WTC11 (cell line): ENCODE data around the gene GALK2. TPM values are rescaled to one million over a fixed set of nuclear protein-coding genes. Genes with fewer than 3 reads are reported as not detected.

Source experiments
- ATAC-seq: fragments of 200-7000 bp; cut with Tn5 transposase; 2 replicates; pipeline ENCODE4 v1.10.0; 2021; ENCODE audit warnings: mild to moderate bottlenecking, moderate library complexity
- CTCF ChIA-PET: fragments of 300-600 bp; sonication (Branson Sonifier 250); formaldehyde crosslinking; loops from one replicate; lab custom pipeline; 2021; ENCODE audit warnings: antibody characterized with exemption; lab: Charles Lee
- POLR2A ChIA-PET: fragments of 350-600 bp; sonication (Branson Sonifier 250); formaldehyde crosslinking; loops from one replicate; lab custom pipeline; 2021; ENCODE audit warnings: antibody characterized with exemption; lab: Charles Lee
- DNase-seq: peaks from one replicate; pipeline ENCODE4 v3.0.0; 2021; ENCODE audit warnings: low spot score
- H3K27ac Mint-ChIP-seq: 2 replicates; pipeline ENCODE4 v1.8.0; 2021; ENCODE audit warnings: mixed read lengths
- H3K27me3 Mint-ChIP-seq: 2 replicates; pipeline ENCODE4 v1.8.0; 2021; ENCODE audit warnings: low read depth, mild to moderate bottlenecking, moderate library complexity, mixed read lengths
- H3K36me3 Mint-ChIP-seq: 2 replicates; pipeline ENCODE4 v1.8.0; 2021; ENCODE audit warnings: mixed read lengths
- H3K4me1 Mint-ChIP-seq: 2 replicates; pipeline ENCODE4 v1.8.0; 2022; ENCODE audit warnings: mixed read lengths
- H3K4me3 Mint-ChIP-seq: 2 replicates; pipeline ENCODE4 v1.8.0; 2021; ENCODE audit warnings: mild to moderate bottlenecking, moderate library complexity, mixed read lengths
- H3K9me3 Mint-ChIP-seq: 2 replicates; pipeline ENCODE4 v1.8.0; 2021; ENCODE audit warnings: mixed read lengths
- CBFB ChIP-seq: sonication (generic); formaldehyde crosslinking; IDR thresholded peaks from 2 replicates; pipeline ENCODE4 v1.8.1; 2022; ENCODE audit warnings: mild to moderate bottlenecking, low read depth, missing genetic modification reagents
- CREB1 ChIP-seq: sonication (generic); formaldehyde crosslinking; IDR thresholded peaks from 2 replicates; pipeline ENCODE4 v1.8.0; 2023; ENCODE audit warnings: mild to moderate bottlenecking, missing genetic modification reagents
- CREM ChIP-seq: sonication (generic); formaldehyde crosslinking; IDR thresholded peaks from 2 replicates; pipeline ENCODE4 v1.8.1; 2022; ENCODE audit warnings: mild to moderate bottlenecking, missing genetic modification reagents, moderate library complexity
- GTF2I ChIP-seq: fragments of 250-450 bp; sonication (Bioruptor Pico); conservative IDR thresholded peaks from 2 replicates; pipeline ENCODE4 v1.4.0; 2021; ENCODE audit warnings: mild to moderate bottlenecking
- JAZF1 ChIP-seq: fragments of 250-450 bp; sonication (Bioruptor Pico); IDR thresholded peaks from 2 replicates; pipeline ENCODE4 v1.9.0; 2021; ENCODE audit warnings: moderate library complexity, mild to moderate bottlenecking, inconsistent platforms
- JUN ChIP-seq: sonication (generic); formaldehyde crosslinking; IDR thresholded peaks from 2 replicates; pipeline ENCODE4 v1.8.0; 2023; ENCODE audit warnings: mild to moderate bottlenecking, missing genetic modification reagents
- KAT7 ChIP-seq: sonication (generic); formaldehyde crosslinking; IDR thresholded peaks from 2 replicates; pipeline ENCODE4 v1.8.1; 2023; ENCODE audit warnings: missing genetic modification reagents, mild to moderate bottlenecking, borderline replicate concordance
- MXD4 ChIP-seq: fragments of 250-450 bp; sonication (Bioruptor Pico); IDR thresholded peaks from 2 replicates; pipeline ENCODE4 v1.8.0; 2021; ENCODE audit warnings: mild to moderate bottlenecking, moderate library complexity, borderline replicate concordance
- NFYB ChIP-seq: sonication (generic); formaldehyde crosslinking; conservative IDR thresholded peaks from 2 replicates; pipeline ENCODE4 v1.8.0; 2022; ENCODE audit warnings: low read depth, missing genetic modification reagents
- NR2C2 ChIP-seq: sonication (generic); formaldehyde crosslinking; IDR thresholded peaks from 2 replicates; pipeline ENCODE4 v1.8.0; 2022; ENCODE audit warnings: mild to moderate bottlenecking, missing genetic modification reagents
- TCF7 ChIP-seq: sonication (generic); formaldehyde crosslinking; IDR thresholded peaks from 2 replicates; pipeline ENCODE4 v1.8.0; 2022; ENCODE audit warnings: mild to moderate bottlenecking, low read depth, missing genetic modification reagents, moderate library complexity
- TEAD4 ChIP-seq: sonication (generic); formaldehyde crosslinking; IDR thresholded peaks from 2 replicates; pipeline ENCODE4 v1.8.0; 2022; ENCODE audit warnings: mild to moderate bottlenecking, missing genetic modification reagents
- ZNF138 ChIP-seq: sonication (generic); formaldehyde crosslinking; conservative IDR thresholded peaks from 2 replicates; pipeline ENCODE4 v1.8.1; 2022; ENCODE audit warnings: mild to moderate bottlenecking, moderate library complexity, missing genetic modification reagents
- ZNF416 ChIP-seq: fragments of 250-450 bp; sonication (Bioruptor Pico); IDR thresholded peaks from 2 replicates; pipeline ENCODE4 v1.9.0; 2021; ENCODE audit warnings: mild to moderate bottlenecking, inconsistent platforms
- ZNF423 ChIP-seq: fragments of 250-450 bp; sonication (Bioruptor Pico); IDR thresholded peaks from 2 replicates; pipeline ENCODE4 v2.1.2; 2022; ENCODE audit warnings: mild to moderate bottlenecking, moderate library complexity
- total RNA-seq: library from RNA; stranded (reverse); gene quantifications from 3 replicates; pipeline ENCODE4 v1.2.3, GENCODE V29; 2021
- TF ChIP-seq, protein P1 (sequence below): fragments of 250-450 bp; sonication (Bioruptor Pico); IDR thresholded peaks from 2 replicates; pipeline ENCODE4 v1.8.0; 2021; ENCODE audit warnings: mild to moderate bottlenecking
- TF ChIP-seq, protein P2 (sequence below): sonication (generic); formaldehyde crosslinking; IDR thresholded peaks from 2 replicates; pipeline ENCODE4 v1.8.1; 2023; ENCODE audit warnings: mild to moderate bottlenecking, moderate library complexity, missing genetic modification reagents
- TF ChIP-seq, protein P3 (sequence below): sonication (generic); formaldehyde crosslinking; IDR thresholded peaks from 2 replicates; pipeline ENCODE4 v1.8.0; 2022; ENCODE audit warnings: mild to moderate bottlenecking, missing genetic modification reagents
- TF ChIP-seq, protein P4 (sequence below): sonication (generic); formaldehyde crosslinking; IDR thresholded peaks from 2 replicates; pipeline ENCODE4 v1.8.1; 2023; ENCODE audit warnings: mild to moderate bottlenecking, missing genetic modification reagents, moderate library complexity
- TF ChIP-seq, protein P5 (sequence below): sonication (generic); formaldehyde crosslinking; IDR thresholded peaks from 2 replicates; pipeline ENCODE4 v1.8.0; 2022; ENCODE audit warnings: mild to moderate bottlenecking, missing genetic modification reagents
- TF ChIP-seq, protein P6 (sequence below): sonication (generic); formaldehyde crosslinking; IDR thresholded peaks from 2 replicates; pipeline ENCODE4 v1.8.0; 2023; ENCODE audit warnings: missing genetic modification reagents, mild to moderate bottlenecking, borderline replicate concordance
- TF ChIP-seq, protein P7 (sequence below): sonication (generic); formaldehyde crosslinking; IDR thresholded peaks from 2 replicates; pipeline ENCODE4 v1.8.0; 2023; ENCODE audit warnings: missing genetic modification reagents

Gene GALK2
- total RNA-seq, 1 experiment from 2014 or later: 16.9 TPM

DNA sequence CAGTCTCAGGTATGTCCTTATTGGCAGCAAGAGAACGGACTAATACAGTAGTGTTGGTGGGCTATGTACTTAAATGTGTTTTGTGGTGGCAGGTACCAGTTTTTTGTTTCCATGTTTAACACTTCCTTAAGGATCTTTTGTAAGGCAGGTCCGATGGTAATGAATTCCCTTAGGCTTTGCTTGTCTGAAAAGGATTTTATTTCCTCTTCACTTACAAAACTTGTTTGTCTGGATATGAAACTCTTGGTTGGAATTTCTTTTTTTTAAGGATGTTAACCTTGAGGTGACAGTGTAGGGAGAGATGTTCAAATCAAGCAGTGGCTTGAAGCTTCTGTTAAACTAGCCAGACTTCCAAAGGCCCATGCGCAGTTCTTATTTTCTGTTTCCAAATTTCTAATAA is 130.8 kb downstream of the GALK2 start:
- TF ChIP-seq ZNF138: no peak
- peaks cover 18% of the 10 kb centered on the region for H3K9me3 Mint-ChIP-seq
- H3K27me3 Mint-ChIP-seq: no peaks in the 10 kb centered on the region
- H3K36me3 Mint-ChIP-seq: no peaks in the 10 kb centered on the region; the same call in 1 of the 2 replicates
- H3K4me1 Mint-ChIP-seq: no peaks in the 10 kb centered on the region
- DNase-seq (no peak), ATAC-seq (no peak)
- POLR2A ChIA-PET: no interaction called here
- H3K27ac Mint-ChIP-seq: no peak overlapping the region
- H3K4me3 Mint-ChIP-seq: no peak overlapping the region
- CTCF ChIA-PET: no interaction called here

DNA sequence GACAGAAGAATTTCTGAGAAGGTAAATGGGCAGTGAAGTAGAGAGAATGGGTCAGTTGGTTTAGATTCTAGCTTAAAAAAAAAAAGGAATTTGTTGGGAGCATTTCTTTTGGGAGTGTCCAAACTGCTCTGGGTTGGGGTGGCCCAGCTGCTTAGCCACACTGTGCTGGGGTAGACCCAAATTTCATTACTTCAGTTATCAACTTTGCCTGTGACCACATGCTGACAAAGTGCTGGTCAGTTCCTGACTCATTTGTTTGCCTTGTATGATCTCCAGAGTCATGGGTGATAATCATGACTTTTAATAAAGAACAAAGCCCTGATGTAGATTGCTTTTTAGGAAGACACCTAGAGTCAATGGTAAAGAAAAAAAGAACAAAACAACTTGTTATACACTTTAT is 131.5 kb downstream of the GALK2 start:
- H3K27ac Mint-ChIP-seq: no peak overlapping the region
- no peak for ATAC-seq
- H3K27me3 Mint-ChIP-seq: no peaks in the 10 kb centered on the region
- TF ChIP-seq, protein P1, sequence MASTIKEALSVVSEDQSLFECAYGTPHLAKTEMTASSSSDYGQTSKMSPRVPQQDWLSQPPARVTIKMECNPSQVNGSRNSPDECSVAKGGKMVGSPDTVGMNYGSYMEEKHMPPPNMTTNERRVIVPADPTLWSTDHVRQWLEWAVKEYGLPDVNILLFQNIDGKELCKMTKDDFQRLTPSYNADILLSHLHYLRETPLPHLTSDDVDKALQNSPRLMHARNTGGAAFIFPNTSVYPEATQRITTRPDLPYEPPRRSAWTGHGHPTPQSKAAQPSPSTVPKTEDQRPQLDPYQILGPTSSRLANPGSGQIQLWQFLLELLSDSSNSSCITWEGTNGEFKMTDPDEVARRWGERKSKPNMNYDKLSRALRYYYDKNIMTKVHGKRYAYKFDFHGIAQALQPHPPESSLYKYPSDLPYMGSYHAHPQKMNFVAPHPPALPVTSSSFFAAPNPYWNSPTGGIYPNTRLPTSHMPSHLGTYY (CRISPR knock-in tag): no peak
- TF ChIP-seq TCF7 (no peak), CREB1 (CRISPR knock-in tag) (no peak), CREM (CRISPR knock-in tag) (no peak), ZNF423 (CRISPR knock-in tag) (no peak), TEAD4 (CRISPR knock-in tag) (no peak), NFYB (CRISPR knock-in tag) (no peak), ZNF138 (no peak)
- TF ChIP-seq, protein P2, sequence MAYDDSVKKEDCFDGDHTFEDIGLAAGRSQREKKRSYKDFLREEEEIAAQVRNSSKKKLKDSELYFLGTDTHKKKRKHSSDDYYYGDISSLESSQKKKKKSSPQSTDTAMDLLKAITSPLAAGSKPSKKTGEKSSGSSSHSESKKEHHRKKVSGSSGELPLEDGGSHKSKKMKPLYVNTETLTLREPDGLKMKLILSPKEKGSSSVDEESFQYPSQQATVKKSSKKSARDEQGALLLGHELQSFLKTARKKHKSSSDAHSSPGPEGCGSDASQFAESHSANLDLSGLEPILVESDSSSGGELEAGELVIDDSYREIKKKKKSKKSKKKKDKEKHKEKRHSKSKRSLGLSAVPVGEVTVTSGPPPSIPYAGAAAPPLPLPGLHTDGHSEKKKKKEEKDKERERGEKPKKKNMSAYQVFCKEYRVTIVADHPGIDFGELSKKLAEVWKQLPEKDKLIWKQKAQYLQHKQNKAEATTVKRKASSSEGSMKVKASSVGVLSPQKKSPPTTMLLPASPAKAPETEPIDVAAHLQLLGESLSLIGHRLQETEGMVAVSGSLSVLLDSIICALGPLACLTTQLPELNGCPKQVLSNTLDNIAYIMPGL (CRISPR knock-in tag): no peak
- TF ChIP-seq, protein P3, sequence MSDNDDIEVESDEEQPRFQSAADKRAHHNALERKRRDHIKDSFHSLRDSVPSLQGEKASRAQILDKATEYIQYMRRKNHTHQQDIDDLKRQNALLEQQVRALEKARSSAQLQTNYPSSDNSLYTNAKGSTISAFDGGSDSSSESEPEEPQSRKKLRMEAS (CRISPR knock-in tag): no peak
- TF ChIP-seq, all 79 proteins: peak for 0
- Mint-ChIP-seq H3K9me3 (peaks cover 15% of the 10 kb centered on the region), H3K36me3 (no peaks in the 10 kb centered on the region; the same call in 1 of the 2 replicates), H3K4me1 (no peaks in the 10 kb centered on the region), H3K4me3 (no peak overlapping the region)
- ChIA-PET POLR2A (no interaction called here), CTCF (no interaction called here)
- no peak for DNase-seq

DNA sequence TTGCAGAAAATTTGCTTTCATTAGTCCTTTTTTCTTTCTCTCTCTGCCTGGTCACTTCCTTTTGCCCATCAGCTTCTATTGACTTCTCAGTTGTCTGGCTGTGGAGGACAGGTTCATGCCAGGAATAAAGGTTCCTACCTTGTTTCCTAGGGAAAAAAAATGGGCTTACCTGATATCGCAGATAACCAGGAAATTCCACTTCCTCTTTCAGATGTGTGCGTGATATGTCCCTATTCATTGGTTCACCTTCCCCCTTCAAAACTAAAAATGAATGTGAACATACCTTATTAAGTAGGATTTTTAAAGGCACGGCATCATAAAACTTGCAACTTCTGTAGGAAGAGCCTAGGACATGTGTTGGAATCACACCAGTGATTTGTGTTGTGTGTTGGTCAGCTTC is 133.0 kb downstream of the GALK2 start:
- CTCF ChIA-PET: no interaction called here
- Mint-ChIP-seq H3K27ac (no peak overlapping the region), H3K27me3 (no peaks in the 10 kb centered on the region), H3K4me3 (no peak overlapping the region), H3K4me1 (peaks cover 8% of the 10 kb centered on the region; the same call in 1 of the 2 replicates), H3K36me3 (no peaks in the 10 kb centered on the region; the same call in 1 of the 2 replicates), H3K9me3 (peaks cover 8% of the 10 kb centered on the region)
- TF ChIP-seq GTF2I (CRISPR knock-in tag) (no peak), CBFB (CRISPR knock-in tag) (no peak), JUN (no peak), KAT7 (CRISPR knock-in tag) (no peak), NR2C2 (CRISPR knock-in tag) (no peak), ZNF416 (CRISPR knock-in tag) (no peak), CREM (CRISPR knock-in tag) (no peak), MXD4 (CRISPR knock-in tag) (no peak), JAZF1 (CRISPR knock-in tag) (no peak)
- TF ChIP-seq, protein P4, sequence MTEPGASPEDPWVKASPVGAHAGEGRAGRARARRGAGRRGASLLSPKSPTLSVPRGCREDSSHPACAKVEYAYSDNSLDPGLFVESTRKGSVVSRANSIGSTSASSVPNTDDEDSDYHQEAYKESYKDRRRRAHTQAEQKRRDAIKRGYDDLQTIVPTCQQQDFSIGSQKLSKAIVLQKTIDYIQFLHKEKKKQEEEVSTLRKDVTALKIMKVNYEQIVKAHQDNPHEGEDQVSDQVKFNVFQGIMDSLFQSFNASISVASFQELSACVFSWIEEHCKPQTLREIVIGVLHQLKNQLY (CRISPR knock-in tag): no peak
- TF ChIP-seq, protein P5, sequence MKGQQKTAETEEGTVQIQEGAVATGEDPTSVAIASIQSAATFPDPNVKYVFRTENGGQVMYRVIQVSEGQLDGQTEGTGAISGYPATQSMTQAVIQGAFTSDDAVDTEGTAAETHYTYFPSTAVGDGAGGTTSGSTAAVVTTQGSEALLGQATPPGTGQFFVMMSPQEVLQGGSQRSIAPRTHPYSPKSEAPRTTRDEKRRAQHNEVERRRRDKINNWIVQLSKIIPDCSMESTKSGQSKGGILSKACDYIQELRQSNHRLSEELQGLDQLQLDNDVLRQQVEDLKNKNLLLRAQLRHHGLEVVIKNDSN (CRISPR knock-in tag): no peak
- TF ChIP-seq, protein P6, sequence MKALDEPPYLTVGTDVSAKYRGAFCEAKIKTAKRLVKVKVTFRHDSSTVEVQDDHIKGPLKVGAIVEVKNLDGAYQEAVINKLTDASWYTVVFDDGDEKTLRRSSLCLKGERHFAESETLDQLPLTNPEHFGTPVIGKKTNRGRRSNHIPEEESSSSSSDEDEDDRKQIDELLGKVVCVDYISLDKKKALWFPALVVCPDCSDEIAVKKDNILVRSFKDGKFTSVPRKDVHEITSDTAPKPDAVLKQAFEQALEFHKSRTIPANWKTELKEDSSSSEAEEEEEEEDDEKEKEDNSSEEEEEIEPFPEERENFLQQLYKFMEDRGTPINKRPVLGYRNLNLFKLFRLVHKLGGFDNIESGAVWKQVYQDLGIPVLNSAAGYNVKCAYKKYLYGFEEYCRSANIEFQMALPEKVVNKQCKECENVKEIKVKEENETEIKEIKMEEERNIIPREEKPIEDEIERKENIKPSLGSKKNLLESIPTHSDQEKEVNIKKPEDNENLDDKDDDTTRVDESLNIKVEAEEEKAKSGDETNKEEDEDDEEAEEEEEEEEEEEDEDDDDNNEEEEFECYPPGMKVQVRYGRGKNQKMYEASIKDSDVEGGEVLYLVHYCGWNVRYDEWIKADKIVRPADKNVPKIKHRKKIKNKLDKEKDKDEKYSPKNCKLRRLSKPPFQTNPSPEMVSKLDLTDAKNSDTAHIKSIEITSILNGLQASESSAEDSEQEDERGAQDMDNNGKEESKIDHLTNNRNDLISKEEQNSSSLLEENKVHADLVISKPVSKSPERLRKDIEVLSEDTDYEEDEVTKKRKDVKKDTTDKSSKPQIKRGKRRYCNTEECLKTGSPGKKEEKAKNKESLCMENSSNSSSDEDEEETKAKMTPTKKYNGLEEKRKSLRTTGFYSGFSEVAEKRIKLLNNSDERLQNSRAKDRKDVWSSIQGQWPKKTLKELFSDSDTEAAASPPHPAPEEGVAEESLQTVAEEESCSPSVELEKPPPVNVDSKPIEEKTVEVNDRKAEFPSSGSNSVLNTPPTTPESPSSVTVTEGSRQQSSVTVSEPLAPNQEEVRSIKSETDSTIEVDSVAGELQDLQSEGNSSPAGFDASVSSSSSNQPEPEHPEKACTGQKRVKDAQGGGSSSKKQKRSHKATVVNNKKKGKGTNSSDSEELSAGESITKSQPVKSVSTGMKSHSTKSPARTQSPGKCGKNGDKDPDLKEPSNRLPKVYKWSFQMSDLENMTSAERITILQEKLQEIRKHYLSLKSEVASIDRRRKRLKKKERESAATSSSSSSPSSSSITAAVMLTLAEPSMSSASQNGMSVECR (CRISPR knock-in tag): no peak
- TF ChIP-seq, protein P3 (CRISPR knock-in tag): no peak
- TF ChIP-seq, protein P7, sequence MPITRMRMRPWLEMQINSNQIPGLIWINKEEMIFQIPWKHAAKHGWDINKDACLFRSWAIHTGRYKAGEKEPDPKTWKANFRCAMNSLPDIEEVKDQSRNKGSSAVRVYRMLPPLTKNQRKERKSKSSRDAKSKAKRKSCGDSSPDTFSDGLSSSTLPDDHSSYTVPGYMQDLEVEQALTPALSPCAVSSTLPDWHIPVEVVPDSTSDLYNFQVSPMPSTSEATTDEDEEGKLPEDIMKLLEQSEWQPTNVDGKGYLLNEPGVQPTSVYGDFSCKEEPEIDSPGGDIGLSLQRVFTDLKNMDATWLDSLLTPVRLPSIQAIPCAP: no peak
- POLR2A ChIA-PET: no interaction called here
- no peak for DNase-seq
- ATAC-seq: no peak
